GM23248 (cell line): ENCODE data around the gene NGF. TPM values are rescaled to one million over a fixed set of nuclear protein-coding genes. Genes with fewer than 3 reads are reported as not detected.

Experiments
- DNase-seq: peaks from one replicate; pipeline ENCODE4 v3.0.0-alpha.2; 2015
- H2AFZ ChIP-seq: fragments of 200-600 bp; sonication (generic); 2 replicates; pipeline ENCODE4 v1.6.1; 2016; ENCODE audit warnings: antibody characterized with exemption
- H3F3A ChIP-seq: fragments of 200-600 bp; sonication (generic); 2 replicates; pipeline ENCODE4 v1.6.1; 2016; ENCODE audit warnings: mild to moderate bottlenecking, antibody characterized with exemption, mixed run types; ENCODE audit not compliant: insufficient read depth
- H3K27ac ChIP-seq: fragments of 200-600 bp; sonication (generic); 2 replicates; pipeline ENCODE4 v1.5.1; 2016; ENCODE audit warnings: mild to moderate bottlenecking
- H3K27me3 ChIP-seq: fragments of 200-600 bp; sonication (generic); replicated peaks from 2 replicates; pipeline ENCODE4 v1.6.1; 2016; ENCODE audit warnings: mild to moderate bottlenecking; ENCODE audit not compliant: insufficient read depth
- H3K36me3 ChIP-seq: fragments of 200-600 bp; sonication (generic); 2 replicates; pipeline ENCODE4 v1.6.1; 2016; ENCODE audit warnings: low read depth, mild to moderate bottlenecking
- H3K4me1 ChIP-seq: fragments of 200-600 bp; sonication (generic); 2 replicates; pipeline ENCODE4 v1.6.1; 2016; ENCODE audit warnings: mild to moderate bottlenecking; ENCODE audit not compliant: insufficient read depth
- H3K4me2 ChIP-seq: fragments of 200-600 bp; sonication (generic); one replicate; pipeline ENCODE4 v1.6.1; 2016; ENCODE audit warnings: mild to moderate bottlenecking; ENCODE audit not compliant: unreplicated experiment
- H3K4me3 ChIP-seq: fragments of 200-600 bp; sonication (generic); 2 replicates; pipeline ENCODE4 v1.5.1; 2016; ENCODE audit warnings: mild to moderate bottlenecking
- H3K79me2 ChIP-seq: fragments of 200-600 bp; sonication (generic); 2 replicates; pipeline ENCODE4 v1.6.1; 2016; ENCODE audit warnings: mild to moderate bottlenecking; ENCODE audit not compliant: insufficient read depth
- H3K9ac ChIP-seq: fragments of 200-600 bp; sonication (generic); 2 replicates; pipeline ENCODE4 v1.6.1; 2016; ENCODE audit warnings: mild to moderate bottlenecking
- H3K9me2 ChIP-seq: fragments of 200-600 bp; sonication (generic); 2 replicates; pipeline ENCODE4 v1.6.1; 2016; ENCODE audit warnings: mixed run types, mild to moderate bottlenecking, moderate library complexity; ENCODE audit not compliant: insufficient read depth
- H3K9me3 ChIP-seq: fragments of 200-600 bp; sonication (generic); one replicate; pipeline ENCODE4 v1.6.1; 2017; ENCODE audit warnings: low read depth
- H4K20me1 ChIP-seq: fragments of 200-600 bp; sonication (generic); 2 replicates; pipeline ENCODE4 v1.6.0; 2016; ENCODE audit not compliant: insufficient read depth
- EZH2 ChIP-seq: fragments of 200-600 bp; sonication (generic); IDR thresholded peaks from 2 replicates; pipeline ENCODE4 v1.6.1; 2018; ENCODE audit warnings: antibody characterized with exemption, mild to moderate bottlenecking; ENCODE audit not compliant: insufficient read depth, poor library complexity, severe bottlenecking
- EZH2phosphoT487 ChIP-seq: fragments of 200-600 bp; sonication (generic); IDR thresholded peaks from 2 replicates; pipeline ENCODE4 v1.6.1; 2018; ENCODE audit warnings: antibody characterized with exemption, moderate library complexity, mild to moderate bottlenecking, low read depth; ENCODE audit not compliant: insufficient read depth
- WGBS, 2 experiments: methylation state at CpG; one replicate each; pipeline ENCODE4 v1.1.6; 2015 to 2017; ENCODE audit warnings: low lambda C conversion rate in 2 of 2, low coverage in 1 of 2; ENCODE audit errors: missing lambda C conversion rate in 2 of 2; 5-methylcytosine and 5-hydroxymethylcytosine counted together
- in situ Hi-C: fragments of 300-500 bp; cut with MboI; formaldehyde crosslinking; loops from 2 replicates; pipeline ENCODE4 v1.15.0; 2020
- polyA plus RNA-seq: library from polyadenylated mRNA; unstranded; fragments of >200 nt; fragmentation: Nextera tagmentation; extraction: Ambion mirVana; gene quantifications from 2 replicates; pipeline ENCODE4 v1.2.1, GENCODE V29; 2016
- total RNA-seq: library from RNA; depleted of rRNA; stranded (reverse); fragments of >200 nt; shearing (Covaris generic); gene quantifications from 2 replicates; pipeline ENCODE4 v1.2.3, GENCODE V29; 2014

NGF gene
- total and polyA plus RNA-seq, 2 experiments from 2014 or later, result 27.1 to 52.9 TPM

DNA sequence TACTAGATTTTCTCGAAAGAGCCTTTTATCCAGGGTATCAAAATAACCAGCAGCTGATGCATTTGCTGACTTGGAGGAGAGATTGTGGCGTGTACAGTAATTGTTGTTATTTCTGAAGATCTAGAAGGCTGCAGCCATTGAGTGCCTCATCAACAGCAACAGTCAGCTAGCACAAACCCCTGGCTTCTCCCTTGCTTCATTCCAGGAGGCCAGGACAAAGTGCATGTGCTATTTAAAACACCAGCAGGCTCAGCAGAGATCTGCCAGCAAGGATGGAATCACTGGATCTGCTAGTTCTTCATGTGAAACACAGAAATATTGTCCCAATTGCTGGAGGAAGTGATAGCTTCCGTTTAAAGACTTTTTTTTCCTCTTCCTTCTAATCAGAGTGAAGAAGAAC is 2.8 kb upstream of the NGF start:
- no peak overlapping the region for H3K4me2 ChIP-seq
- no peaks in the 10 kb centered on the region for H3K9me3 ChIP-seq
- no peak overlapping the region for H2AFZ ChIP-seq
- 87 to 90% methylated on average over 3 of the region's 3 CpGs for WGBS, 2 experiments
- H3K79me2 ChIP-seq, result peaks cover 28% of the 10 kb centered on the region
- no peaks in the 10 kb centered on the region for H3K36me3 ChIP-seq
- H3K27me3 ChIP-seq, result no peaks in the 10 kb centered on the region
- no peaks in the 10 kb centered on the region for H3K9me2 ChIP-seq
- no peaks in the 10 kb centered on the region for H4K20me1 ChIP-seq
- H3K4me1 ChIP-seq, result peaks cover 10% of the 10 kb centered on the region; the same call in 1 of the 2 replicates
- no peak overlapping the region for H3K9ac ChIP-seq
- no peak overlapping the region for H3K27ac ChIP-seq
- in situ Hi-C loops, result no loop called here
- H3K4me3 ChIP-seq, result no peak overlapping the region
- peaks cover 9% of the 10 kb centered on the region; the same call in 1 of the 2 replicates for H3F3A ChIP-seq
- TF ChIP-seq EZH2phosphoT487 (no peak), EZH2 (no peak)
- DNase-seq, result no peak

DNA sequence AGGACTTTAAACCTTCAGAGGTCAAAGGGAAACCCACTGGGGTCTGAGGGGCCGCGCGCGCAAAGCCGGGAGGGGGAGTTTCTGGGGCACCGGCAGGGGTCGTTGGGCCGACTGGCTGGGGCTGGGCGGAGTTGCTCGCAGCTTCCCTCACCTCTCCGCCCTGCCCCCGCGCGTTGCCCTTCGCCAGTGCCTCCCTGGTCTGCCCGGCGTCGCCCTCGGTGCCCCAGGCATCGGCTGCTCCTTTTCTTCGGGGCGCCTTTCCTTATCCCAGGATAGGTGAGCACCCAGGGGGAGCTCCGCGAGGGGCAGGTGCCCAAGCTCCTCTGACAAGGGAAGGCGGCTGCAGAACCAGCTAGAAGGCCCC is 390 bp upstream of the NGF start:
- Histone ChIP-seq H3K4me2 (peak overlapping the region; percentile 97), H3K27ac (no peak overlapping the region; the same call in 1 of the 2 replicates), H3K4me1 (peaks cover 34% of the 10 kb centered on the region), H4K20me1 (no peaks in the 10 kb centered on the region), H3K9me2 (no peaks in the 10 kb centered on the region), H3K36me3 (no peaks in the 10 kb centered on the region), H3K9me3 (no peaks in the 10 kb centered on the region), H3K9ac (peak overlapping the region; percentile 95), H3F3A (peaks cover 28% of the 10 kb centered on the region), H3K27me3 (no peaks in the 10 kb centered on the region), H2AFZ (no peak overlapping the region), H3K4me3 (peak overlapping the region; percentile 92), H3K79me2 (peaks cover 53% of the 10 kb centered on the region)
- WGBS, 2 experiments, result 79 to 91% methylated on average over 16 to 25 of the region's 25 CpGs
- no peak for TF ChIP-seq EZH2phosphoT487
- no peak for TF ChIP-seq EZH2
- no peak for DNase-seq
- in situ Hi-C loops, result no loop called here

DNA sequence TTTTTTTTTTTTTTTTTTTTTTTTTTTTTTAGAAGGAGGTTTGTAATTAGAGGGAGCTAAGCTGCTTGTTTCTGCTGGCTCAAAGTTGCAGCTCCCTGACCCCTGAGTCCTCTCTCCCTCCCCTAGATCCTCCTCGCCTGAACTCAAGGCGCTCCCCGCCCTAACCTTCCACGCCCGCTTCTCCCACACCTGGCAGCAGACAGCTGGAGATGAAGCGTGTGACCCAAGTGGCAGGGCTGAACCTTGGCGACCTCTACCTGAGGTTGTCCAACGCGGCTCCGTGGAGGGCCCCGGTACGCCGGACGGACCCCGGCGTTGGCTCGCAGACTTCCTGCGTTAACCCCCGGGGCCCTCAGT is 795 bp downstream of the NGF start:
- H3K4me1 ChIP-seq, result peaks cover 46% of the 10 kb centered on the region
- H3K27me3 ChIP-seq, result no peaks in the 10 kb centered on the region
- in situ Hi-C loops, result no loop called here
- peak overlapping the region; percentile 40; the same call in 1 of the 2 replicates for H2AFZ ChIP-seq
- peak overlapping the region; percentile 71 for H3K27ac ChIP-seq
- H3K4me2 ChIP-seq, result peak overlapping the region; percentile 97
- H3K9me3 ChIP-seq, result no peaks in the 10 kb centered on the region
- H3K9ac ChIP-seq, result peak overlapping the region; percentile 95
- TF ChIP-seq EZH2 (no peak), EZH2phosphoT487 (no peak)
- peaks cover 39% of the 10 kb centered on the region for H3F3A ChIP-seq
- H3K79me2 ChIP-seq, result peaks cover 59% of the 10 kb centered on the region
- H3K4me3 ChIP-seq, result peak overlapping the region; percentile 92
- no peaks in the 10 kb centered on the region for H4K20me1 ChIP-seq
- peak; percentile 47 for DNase-seq
- WGBS, 2 experiments, result 11 to 20% methylated on average over 17 to 19 of the region's 19 CpGs
- no peaks in the 10 kb centered on the region for H3K9me2 ChIP-seq
- no peaks in the 10 kb centered on the region for H3K36me3 ChIP-seq

DNA sequence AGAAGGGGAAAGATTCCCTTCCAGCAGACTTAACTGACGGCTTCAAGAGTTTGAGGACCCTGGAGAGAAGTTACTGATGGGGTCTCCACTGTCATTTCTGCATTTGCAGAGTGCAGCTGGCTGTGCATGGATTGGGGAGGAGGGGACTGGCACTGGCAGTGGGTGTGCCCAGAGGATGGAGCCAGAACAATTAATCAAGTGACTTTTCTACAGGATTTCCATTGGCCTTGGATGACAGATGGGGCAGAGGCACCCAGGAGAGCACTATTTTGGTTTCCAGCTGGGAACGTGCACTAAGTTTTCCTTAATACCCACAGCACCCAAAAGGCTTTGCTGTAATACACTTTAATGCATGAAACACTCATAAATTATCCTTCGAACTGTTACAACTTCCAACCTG is 1.3 kb downstream of the NGF start:
- Histone ChIP-seq H3K27me3 (no peaks in the 10 kb centered on the region), H3K79me2 (peaks cover 60% of the 10 kb centered on the region), H3K4me2 (peak overlapping the region; percentile 97), H2AFZ (no peak overlapping the region), H3K4me3 (peak overlapping the region; percentile 92), H4K20me1 (no peaks in the 10 kb centered on the region), H3F3A (peaks cover 44% of the 10 kb centered on the region), H3K36me3 (no peaks in the 10 kb centered on the region), H3K9me2 (no peaks in the 10 kb centered on the region), H3K9me3 (no peaks in the 10 kb centered on the region), H3K27ac (0 out of 2 replicates have a peak overlapping the region, but pooled peaks have one; percentile 18), H3K9ac (peak overlapping the region; percentile 95), H3K4me1 (peaks cover 51% of the 10 kb centered on the region)
- DNase-seq, result peak; percentile 30
- 71 to 72% methylated on average over 3 of the region's 3 CpGs for WGBS, 2 experiments
- in situ Hi-C loops, result no loop called here
- TF ChIP-seq EZH2phosphoT487 (no peak), EZH2 (no peak)
